ENCODE measurements around the gene SHC4. TPM values are rescaled to one million over a fixed set of nuclear protein-coding genes. Genes with fewer than 3 reads are reported as not detected.

SHC4 gene
- polyA plus RNA-seq, 1 donor from 2014 or later, result 4.5 TPM

DNA sequence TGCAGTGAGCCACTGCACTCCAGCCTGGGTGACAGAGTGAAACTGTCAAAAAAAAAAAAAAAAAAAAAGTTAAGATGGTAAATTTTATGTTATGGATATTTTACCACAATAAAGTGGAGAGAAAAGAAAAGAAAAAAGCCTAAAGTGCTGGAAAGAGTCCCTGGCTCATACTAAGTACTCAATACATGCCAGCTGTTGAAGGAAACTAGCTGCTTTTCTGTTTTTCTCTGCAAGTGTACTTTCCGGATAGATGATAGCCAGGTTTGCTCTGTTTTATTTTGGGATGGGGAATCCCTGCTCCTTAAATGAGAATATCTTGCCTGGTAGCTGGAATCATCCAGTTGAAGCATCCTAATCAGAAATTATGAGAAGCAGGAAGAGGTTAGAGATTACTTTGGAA, 74.9 kb downstream of the SHC4 start:
- H3K27me3 ChIP-seq (ENCODE audit: insufficient read depth, low read depth, low read length), result no peaks in the 10 kb centered on the region
- no peaks in the 10 kb centered on the region for H3K36me3 ChIP-seq (ENCODE audit: insufficient read depth, low read length)
- no peaks in the 10 kb centered on the region for H4K20me1 ChIP-seq (ENCODE audit: insufficient read depth)
- no peaks in the 10 kb centered on the region for H3K9me2 ChIP-seq (ENCODE audit: insufficient read depth, low read length)
- no peaks in the 10 kb centered on the region for H3K79me2 ChIP-seq (replicated peaks; ENCODE audit: insufficient read depth, low read length)
- no peak overlapping the region for H3K4me3 ChIP-seq (ENCODE audit: low read length)
- H3K27ac ChIP-seq (ENCODE audit: low read length), result no peak overlapping the region
- H2AFZ ChIP-seq (ENCODE audit: low read depth, low read length), result no peak overlapping the region
- H3F3A ChIP-seq (ENCODE audit: insufficient read depth, low read length, poor library complexity, severe bottlenecking), result no peaks in the 10 kb centered on the region
- H3K9ac ChIP-seq (ENCODE audit: low read length), result no peak overlapping the region
- no peak overlapping the region for H3K4me2 ChIP-seq (ENCODE audit: low read length)
- no peaks in the 10 kb centered on the region for H3K9me3 ChIP-seq (ENCODE audit: low read length)
- TF ChIP-seq, protein P1, sequence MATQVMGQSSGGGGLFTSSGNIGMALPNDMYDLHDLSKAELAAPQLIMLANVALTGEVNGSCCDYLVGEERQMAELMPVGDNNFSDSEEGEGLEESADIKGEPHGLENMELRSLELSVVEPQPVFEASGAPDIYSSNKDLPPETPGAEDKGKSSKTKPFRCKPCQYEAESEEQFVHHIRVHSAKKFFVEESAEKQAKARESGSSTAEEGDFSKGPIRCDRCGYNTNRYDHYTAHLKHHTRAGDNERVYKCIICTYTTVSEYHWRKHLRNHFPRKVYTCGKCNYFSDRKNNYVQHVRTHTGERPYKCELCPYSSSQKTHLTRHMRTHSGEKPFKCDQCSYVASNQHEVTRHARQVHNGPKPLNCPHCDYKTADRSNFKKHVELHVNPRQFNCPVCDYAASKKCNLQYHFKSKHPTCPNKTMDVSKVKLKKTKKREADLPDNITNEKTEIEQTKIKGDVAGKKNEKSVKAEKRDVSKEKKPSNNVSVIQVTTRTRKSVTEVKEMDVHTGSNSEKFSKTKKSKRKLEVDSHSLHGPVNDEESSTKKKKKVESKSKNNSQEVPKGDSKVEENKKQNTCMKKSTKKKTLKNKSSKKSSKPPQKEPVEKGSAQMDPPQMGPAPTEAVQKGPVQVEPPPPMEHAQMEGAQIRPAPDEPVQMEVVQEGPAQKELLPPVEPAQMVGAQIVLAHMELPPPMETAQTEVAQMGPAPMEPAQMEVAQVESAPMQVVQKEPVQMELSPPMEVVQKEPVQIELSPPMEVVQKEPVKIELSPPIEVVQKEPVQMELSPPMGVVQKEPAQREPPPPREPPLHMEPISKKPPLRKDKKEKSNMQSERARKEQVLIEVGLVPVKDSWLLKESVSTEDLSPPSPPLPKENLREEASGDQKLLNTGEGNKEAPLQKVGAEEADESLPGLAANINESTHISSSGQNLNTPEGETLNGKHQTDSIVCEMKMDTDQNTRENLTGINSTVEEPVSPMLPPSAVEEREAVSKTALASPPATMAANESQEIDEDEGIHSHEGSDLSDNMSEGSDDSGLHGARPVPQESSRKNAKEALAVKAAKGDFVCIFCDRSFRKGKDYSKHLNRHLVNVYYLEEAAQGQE (IDR thresholded peaks at IDR 0.05; ENCODE audit: borderline replicate concordance), result no peak
- TF ChIP-seq SMC3 (conservative IDR thresholded peaks at IDR 0.05; ENCODE audit: poor library complexity), result no peak
- TF ChIP-seq POLR2AphosphoS5 (IDR thresholded peaks at IDR 0.05), result no peak

DNA sequence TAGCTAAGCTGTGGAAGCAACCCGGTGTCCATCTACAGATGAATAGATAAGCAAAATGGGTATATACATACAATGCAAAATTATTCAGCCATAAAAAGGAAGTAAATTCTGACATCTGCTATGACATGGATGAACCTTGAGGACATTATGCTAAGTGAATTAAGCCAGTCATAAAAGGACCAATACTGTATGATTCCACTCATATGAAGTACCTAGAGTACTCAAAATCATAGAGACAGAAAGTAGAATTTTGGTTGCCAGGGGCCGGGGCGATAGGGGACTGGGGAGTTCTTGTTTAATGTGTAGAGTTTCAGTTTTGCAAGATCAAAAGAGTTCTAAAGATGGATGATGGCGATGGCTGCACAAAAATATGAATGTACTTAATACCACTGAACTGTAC, 75.5 kb downstream of the SHC4 start:
- no peak overlapping the region for H3K4me2 ChIP-seq (ENCODE audit: low read length)

More for the DNA sequence above, 75.5 kb downstream of the SHC4 start:
- Histone ChIP-seq H3K79me2 (replicated peaks; ENCODE audit: insufficient read depth, low read length) (no peaks in the 10 kb centered on the region), H3K9me3 (ENCODE audit: low read length) (no peaks in the 10 kb centered on the region), H3K27ac (ENCODE audit: low read length) (no peak overlapping the region), H2AFZ (ENCODE audit: low read depth, low read length) (no peak overlapping the region), H3K27me3 (ENCODE audit: insufficient read depth, low read depth, low read length) (no peaks in the 10 kb centered on the region), H3K36me3 (ENCODE audit: insufficient read depth, low read length) (no peaks in the 10 kb centered on the region), H3K9ac (ENCODE audit: low read length) (no peak overlapping the region), H3K9me2 (ENCODE audit: insufficient read depth, low read length) (no peaks in the 10 kb centered on the region), H3F3A (ENCODE audit: insufficient read depth, low read length, poor library complexity, severe bottlenecking) (no peaks in the 10 kb centered on the region), H3K4me3 (ENCODE audit: low read length) (no peak overlapping the region), H4K20me1 (ENCODE audit: insufficient read depth) (no peaks in the 10 kb centered on the region)
- TF ChIP-seq SMC3 (conservative IDR thresholded peaks at IDR 0.05; ENCODE audit: poor library complexity), result no peak
- no peak for TF ChIP-seq EZH2 (IDR thresholded peaks at IDR 0.05; ENCODE audit: borderline replicate concordance, insufficient read depth, low read length, poor library complexity, severe bottlenecking)
- TF ChIP-seq POLR2AphosphoS5 (IDR thresholded peaks at IDR 0.05), result no peak
- TF ChIP-seq MXI1 (conservative IDR thresholded peaks at IDR 0.05; ENCODE audit: poor library complexity, severe bottlenecking), result no peak
- TF ChIP-seq, protein P1 (IDR thresholded peaks at IDR 0.05; ENCODE audit: borderline replicate concordance), result no peak
- no peak for TF ChIP-seq RAD21 (conservative IDR thresholded peaks at IDR 0.05)
- no peak for TF ChIP-seq TAF1 (IDR thresholded peaks at IDR 0.05; ENCODE audit: low read depth)
- no peak for TF ChIP-seq EP300 (conservative IDR thresholded peaks at IDR 0.05; ENCODE audit: poor library complexity, severe bottlenecking)
- TF ChIP-seq, protein P2, sequence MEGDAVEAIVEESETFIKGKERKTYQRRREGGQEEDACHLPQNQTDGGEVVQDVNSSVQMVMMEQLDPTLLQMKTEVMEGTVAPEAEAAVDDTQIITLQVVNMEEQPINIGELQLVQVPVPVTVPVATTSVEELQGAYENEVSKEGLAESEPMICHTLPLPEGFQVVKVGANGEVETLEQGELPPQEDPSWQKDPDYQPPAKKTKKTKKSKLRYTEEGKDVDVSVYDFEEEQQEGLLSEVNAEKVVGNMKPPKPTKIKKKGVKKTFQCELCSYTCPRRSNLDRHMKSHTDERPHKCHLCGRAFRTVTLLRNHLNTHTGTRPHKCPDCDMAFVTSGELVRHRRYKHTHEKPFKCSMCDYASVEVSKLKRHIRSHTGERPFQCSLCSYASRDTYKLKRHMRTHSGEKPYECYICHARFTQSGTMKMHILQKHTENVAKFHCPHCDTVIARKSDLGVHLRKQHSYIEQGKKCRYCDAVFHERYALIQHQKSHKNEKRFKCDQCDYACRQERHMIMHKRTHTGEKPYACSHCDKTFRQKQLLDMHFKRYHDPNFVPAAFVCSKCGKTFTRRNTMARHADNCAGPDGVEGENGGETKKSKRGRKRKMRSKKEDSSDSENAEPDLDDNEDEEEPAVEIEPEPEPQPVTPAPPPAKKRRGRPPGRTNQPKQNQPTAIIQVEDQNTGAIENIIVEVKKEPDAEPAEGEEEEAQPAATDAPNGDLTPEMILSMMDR (IDR thresholded peaks at IDR 0.05; ENCODE audit: poor library complexity, severe bottlenecking), result no peak
